NB4 (cell line): ENCODE results near the gene USP27X.

Experiments
- POLR2A ChIP-seq: IDR thresholded peaks from 2 replicates; pipeline ENCODE4 v1.6.1; 2011; ENCODE audit warnings: mild to moderate bottlenecking; ENCODE audit not compliant: insufficient read length; ENCODE audit errors: extremely low read depth
- TF ChIP-seq, protein P1 (sequence below): IDR thresholded peaks from one replicate; pipeline ENCODE4 v1.5.1; 2012; ENCODE audit warnings: low read depth, low read length
- TF ChIP-seq, protein P2 (sequence below): IDR thresholded peaks from 2 replicates; pipeline ENCODE4 v1.6.1; 2011; ENCODE audit warnings: low read depth, low read length

DNA sequence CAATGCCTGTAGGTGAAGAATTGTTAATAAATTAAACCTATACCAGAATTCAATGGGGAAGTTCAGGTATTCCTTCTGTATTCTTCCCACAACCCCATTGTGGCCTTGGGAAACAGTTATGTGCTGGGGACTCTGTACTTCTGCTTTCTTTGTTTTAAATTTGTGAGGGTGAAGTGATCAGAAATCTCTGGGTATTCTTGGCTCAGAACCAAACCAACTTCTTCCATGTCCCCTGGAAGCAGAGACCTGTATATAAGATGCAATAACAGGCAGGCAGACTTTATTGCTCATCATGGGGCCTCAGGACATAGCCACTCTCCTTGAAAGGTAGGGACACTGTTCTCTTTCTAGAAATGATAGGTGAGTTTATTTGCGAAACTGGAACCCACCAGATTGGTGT, 19.8 kb upstream of the USP27X start:
- TF ChIP-seq, protein P1, sequence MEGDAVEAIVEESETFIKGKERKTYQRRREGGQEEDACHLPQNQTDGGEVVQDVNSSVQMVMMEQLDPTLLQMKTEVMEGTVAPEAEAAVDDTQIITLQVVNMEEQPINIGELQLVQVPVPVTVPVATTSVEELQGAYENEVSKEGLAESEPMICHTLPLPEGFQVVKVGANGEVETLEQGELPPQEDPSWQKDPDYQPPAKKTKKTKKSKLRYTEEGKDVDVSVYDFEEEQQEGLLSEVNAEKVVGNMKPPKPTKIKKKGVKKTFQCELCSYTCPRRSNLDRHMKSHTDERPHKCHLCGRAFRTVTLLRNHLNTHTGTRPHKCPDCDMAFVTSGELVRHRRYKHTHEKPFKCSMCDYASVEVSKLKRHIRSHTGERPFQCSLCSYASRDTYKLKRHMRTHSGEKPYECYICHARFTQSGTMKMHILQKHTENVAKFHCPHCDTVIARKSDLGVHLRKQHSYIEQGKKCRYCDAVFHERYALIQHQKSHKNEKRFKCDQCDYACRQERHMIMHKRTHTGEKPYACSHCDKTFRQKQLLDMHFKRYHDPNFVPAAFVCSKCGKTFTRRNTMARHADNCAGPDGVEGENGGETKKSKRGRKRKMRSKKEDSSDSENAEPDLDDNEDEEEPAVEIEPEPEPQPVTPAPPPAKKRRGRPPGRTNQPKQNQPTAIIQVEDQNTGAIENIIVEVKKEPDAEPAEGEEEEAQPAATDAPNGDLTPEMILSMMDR, result no peak
- TF ChIP-seq, protein P2, sequence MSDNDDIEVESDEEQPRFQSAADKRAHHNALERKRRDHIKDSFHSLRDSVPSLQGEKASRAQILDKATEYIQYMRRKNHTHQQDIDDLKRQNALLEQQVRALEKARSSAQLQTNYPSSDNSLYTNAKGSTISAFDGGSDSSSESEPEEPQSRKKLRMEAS, result no peak
- TF ChIP-seq POLR2A, result no peak
